CD4-positive, alpha-beta T cell treated with Interleukin-17A for 4 hours (primary cell): ENCODE measurements around the gene SOD2.
"Not testable (repeated sequence)": the region's sequence is repeated elsewhere in the genome, so short reads cannot be mapped to it uniquely, and the experiment has no call there.

ENCODE experiments used
- DNase-seq: peaks from one replicate; pipeline ENCODE4 v3.0.0-alpha.2; 2020; ENCODE audit warnings: mixed read lengths

The SOD2 gene

GRCh38 chr6:159681191-159681880 is 11.7 kb downstream of the SOD2 start:
- DNase-seq: no peak

DNA sequence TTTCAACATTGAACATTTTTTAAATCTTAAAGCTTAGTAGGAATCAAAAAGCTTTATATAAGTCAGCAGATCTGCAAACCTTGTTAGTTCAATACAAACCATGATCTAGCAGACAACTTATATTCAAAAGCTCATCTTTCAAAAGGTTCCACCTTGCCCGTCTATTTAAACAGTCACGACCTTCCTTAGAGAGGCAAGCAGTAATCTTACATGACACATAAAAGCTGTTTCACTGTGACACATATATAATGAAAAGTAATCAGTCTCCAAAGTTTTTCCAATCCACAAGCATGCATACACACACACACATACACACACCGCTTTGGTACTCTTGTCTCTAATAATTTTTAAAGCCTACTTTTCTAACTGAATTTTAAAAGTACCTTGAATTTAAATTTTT is 12.9 kb downstream of the SOD2 start:
- DNase-seq: no peak

- DNase-seq: no peak
These were observed 13.7 kb downstream of the SOD2 start for GRCh38 chr6:159679091-159680077.

DNA sequence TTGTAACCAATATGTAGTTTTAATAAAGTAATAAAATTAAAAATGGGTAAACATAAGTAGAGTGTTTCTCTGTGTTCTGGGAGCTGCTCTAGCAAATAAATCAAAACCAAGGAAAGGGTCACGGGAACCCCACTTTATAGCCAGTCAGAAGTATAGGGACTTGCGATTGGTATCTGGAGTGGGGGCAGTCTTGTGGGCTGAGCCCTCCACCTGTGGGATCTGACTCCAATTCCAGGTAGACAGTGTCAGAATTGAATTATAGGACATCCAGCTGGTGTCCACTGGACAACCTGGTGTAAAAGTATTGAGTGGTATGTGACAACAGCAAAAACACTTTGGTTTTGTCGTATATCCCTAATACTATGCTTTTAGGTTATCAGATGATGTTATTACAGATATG is 14.5 kb downstream of the SOD2 start:
- DNase-seq: no peak

- no peak for DNase-seq
These were observed 15.4 kb downstream of the SOD2 start for GRCh38 chr6:159677506-159678165.

DNA sequence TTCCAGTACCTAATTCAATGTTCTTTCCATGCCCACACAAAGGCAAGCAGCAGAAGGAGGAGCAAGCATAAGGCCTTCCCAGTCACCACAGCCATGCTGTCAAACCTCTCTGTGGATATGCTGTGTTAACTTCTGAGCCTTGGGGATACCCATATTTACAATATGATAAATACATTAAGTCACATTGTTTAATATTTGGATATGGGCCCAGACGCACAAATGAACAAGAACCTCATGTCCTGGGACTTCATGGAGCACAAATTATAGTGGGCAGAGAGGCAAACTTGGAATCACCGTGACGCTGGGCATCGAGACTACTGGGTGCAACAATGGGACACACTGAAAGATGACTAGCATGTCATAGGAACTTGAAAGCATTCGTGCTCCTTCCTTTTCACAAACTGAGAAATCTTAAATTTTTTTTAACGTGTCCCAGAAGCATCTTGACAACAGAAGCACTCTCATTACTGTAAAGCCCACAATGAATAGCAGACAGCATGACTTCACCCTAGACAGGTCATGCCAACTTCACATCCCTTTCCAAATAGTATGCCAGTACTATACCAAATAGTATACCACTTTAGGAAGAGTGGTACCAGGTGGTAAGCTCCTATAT is 16.0 kb downstream of the SOD2 start:
- no peak for DNase-seq

DNA sequence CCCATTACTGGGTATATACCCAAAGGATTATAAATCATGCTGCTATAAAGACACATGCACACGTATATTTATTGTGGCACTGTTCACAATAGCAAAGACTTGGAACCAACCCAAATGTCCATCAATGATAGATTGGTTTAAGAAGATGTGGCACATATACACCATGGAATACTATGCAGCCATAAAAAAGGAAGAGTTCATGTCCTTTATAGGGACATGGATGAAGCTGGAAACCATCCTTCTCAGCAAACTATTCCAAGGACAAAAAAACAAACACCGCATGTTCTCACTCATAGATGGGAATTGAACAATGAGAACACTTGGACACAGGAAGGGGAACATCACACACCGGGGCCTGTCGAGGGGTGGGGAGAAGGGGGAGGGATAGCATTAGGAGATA is 16.8 kb downstream of the SOD2 start:
- not testable (repeated sequence) for DNase-seq

GRCh38 chr6:159665868-159666635 is 27.0 kb downstream of the SOD2 start:
- DNase-seq: no peak

DNA sequence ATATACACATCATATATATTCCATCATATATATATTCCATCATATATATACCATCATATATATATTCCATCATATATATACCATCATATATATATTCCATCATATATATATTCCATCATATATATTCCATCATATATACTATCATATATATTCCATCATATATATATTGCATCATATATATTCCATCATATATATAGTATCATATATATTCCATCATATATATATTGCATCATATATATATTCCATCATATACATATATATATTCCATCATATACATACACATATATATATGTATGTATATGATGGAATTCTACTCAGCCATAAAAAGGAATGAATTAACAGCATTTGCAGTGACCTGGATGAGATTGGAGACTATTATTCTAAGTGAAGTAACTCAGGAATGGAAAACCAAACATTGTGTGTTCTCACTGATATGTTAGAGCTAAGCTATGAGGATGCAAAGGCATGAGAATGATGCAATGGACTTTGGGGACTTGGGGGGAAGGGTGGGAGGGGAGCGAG is 29.6 kb downstream of the SOD2 start:
- not testable (repeated sequence) for DNase-seq

DNA sequence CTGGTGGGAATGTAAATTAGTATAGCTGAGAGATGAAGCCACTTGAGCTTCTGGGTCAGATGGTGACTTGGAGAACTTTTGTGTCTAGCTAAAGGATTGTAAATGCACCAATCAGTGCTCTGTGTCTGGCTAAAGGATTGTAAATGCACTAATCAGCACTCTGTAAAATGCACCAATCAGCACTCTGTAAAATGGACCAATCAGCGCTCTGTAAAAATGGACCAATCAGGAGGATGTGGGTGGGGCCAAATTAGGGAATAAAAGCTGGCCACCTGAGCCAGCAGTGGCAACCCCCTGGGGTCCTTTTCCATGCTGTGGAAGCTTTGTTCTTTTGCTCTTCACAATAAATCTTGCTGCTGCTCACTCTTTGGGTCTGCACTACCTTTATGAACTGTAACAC is 31.1 kb downstream of the SOD2 start:
- DNase-seq: not testable (repeated sequence)

DNA sequence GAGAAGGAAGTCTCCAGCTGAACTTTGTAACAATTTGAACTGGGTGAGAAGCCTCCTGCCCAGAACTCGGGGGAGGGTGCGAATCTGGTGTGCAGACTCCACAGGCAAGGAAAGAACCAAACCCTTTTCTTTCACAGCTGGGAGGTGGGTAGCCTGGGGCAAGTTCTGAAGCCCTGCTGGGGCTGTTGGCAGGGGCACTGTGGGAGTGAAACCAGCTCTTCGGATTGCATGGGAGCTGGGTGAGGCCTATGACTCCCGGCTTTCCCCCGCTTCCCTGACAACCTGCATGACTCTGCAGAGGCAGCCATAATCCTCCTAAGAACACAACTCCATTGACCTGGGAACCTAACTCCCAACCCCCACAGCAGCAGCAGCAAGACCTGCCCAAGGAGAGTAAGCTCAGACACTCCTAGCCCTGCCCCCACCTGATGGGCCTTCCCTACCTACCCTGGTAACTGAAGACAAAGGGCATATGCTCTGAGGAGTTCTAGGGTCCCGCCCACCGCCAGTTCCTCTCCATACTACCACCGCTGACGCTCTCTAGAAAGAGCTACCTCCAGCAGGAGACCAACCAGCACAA is 37.5 kb downstream of the SOD2 start:
- no peak for DNase-seq

- no peak for DNase-seq
These were observed 38.5 kb downstream of the SOD2 start for GRCh38 chr6:159654483-159655098.

- no peak for DNase-seq
These were observed 42.7 kb downstream of the SOD2 start for GRCh38 chr6:159650314-159650713.

GRCh38 chr6:159649441-159649840 is 43.6 kb downstream of the SOD2 start:
- DNase-seq: no peak

GRCh38 chr6:159646733-159647132 is 46.3 kb downstream of the SOD2 start:
- DNase-seq: no peak

DNA sequence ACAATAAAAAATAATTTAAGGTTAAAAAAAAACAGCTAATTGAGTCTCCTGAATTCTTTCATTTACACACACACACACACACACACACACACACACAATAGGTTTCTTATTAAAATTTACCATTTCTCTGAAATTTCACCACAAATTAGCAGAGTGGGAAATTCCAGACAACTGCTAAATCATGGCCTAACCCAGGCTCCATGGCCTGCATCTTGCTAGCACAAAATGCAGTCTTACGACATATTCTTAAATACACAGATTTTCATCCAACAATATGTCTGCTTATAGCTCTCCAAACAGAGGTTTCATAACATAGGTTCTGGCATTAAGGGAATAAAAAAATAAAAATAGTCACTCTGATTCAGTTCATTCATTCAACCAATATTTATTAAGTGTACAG is 46.9 kb downstream of the SOD2 start:
- DNase-seq: no peak

GRCh38 chr6:159645640-159646039 is 47.4 kb downstream of the SOD2 start:
- DNase-seq: no peak
